HG03460 (cell line): Measurements from ENCODE around the gene DYNLT2.

Source experiments
- ATAC-seq: cut with Tn5 transposase; IDR thresholded peaks from one replicate; pipeline ENCODE4 v1.9.1; 2021; ENCODE audit not compliant: unreplicated experiment

DYNLT2 gene, protein sequence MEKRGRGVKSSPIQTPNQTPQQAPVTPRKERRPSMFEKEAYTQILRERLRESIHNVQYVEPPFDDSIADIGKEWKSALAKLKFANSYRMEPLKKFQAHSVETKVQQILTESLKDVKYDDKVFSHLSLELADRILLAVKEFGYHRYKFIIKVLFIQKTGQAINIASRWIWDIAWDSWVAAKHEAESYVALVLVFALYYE

DNA sequence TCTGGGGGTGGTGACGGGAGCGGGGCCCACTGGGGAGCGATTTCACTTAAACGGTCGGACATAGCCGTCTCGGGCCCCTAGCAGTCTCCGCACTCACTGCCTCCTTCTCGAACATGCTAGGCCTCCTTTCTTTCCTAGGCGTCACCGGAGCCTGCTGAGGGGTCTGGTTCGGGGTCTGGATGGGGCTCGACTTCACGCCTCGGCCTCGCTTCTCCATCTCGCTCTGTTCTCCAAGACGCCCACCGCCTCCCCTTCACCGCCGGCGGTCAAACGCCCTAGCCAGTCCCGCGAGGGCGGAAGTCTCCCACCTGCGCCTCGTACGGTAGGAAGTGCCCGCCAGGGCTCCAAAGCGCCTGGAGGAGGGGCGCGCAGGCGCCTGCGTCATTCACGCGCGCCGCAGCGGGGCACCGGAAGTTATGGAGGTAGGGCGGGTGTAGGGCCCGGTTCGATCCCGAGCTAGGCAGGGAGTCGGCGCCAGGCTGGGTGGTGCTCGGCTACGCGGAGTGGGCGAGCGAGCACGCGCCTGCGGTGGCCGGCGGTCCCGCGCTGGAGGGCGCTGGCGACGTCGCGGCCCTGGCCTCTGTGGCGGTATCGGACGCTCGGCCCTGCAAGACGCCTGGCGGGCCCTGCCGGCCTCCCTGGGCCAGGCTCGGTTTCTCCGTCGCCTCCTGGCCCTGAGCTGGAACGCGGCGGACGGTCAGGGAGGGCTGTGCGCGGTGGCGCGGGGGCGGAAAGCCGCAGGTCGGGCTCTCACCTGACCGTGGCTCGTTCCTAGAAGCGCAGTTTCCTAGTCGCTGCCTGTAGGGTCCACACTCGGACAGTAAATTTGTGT is at the start of gene DYNLT2, which contains the start of gene ERMARD:
Gene DYNLT2 (minus strand): TSS at position 331 of the 832 bp plus-strand sequence. CDS start 114 bp downstream, at position 217.
Gene ERMARD (plus strand): TSS at position 381 of the 832 bp plus-strand sequence. CDS start 36 bp downstream, at position 417.
- ATAC-seq: peak; percentile 94

DNA sequence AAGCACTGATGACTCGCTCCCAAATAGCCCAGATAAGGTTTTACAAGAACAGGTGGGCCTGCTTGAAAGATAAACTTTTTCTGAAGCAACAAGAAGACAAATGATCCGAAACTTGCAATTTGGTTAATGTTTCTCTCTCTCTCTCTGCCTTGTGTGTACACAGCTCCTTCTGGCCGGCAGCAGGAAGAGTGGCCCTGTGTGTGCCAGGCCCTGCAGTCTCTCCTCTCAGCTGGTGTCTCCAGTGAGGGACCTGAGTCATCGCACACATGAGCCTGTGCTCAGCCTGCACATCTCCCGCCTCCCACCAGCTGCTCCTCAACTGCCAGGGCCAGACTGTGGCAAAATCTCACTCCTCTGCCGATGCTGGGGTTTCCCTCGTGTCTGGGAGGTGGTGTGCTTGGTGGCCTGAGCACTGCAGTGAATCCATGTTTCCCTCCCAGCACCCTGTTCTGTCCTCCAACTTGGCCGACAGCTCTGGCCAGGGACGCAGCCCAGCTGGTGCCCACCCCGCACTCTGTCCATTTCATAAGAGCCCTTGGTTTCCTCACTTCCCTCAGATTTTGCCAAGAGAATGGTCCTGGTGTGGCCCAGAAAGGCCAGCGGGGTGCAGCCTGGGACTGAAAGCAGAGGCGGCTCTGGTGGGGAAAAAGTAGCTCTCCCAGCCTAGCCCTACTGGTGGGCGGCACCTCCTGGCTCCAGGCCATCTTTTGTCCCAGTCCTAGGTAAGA is 49.5 kb upstream of the DYNLT2 start:
- no peak for ATAC-seq

DNA sequence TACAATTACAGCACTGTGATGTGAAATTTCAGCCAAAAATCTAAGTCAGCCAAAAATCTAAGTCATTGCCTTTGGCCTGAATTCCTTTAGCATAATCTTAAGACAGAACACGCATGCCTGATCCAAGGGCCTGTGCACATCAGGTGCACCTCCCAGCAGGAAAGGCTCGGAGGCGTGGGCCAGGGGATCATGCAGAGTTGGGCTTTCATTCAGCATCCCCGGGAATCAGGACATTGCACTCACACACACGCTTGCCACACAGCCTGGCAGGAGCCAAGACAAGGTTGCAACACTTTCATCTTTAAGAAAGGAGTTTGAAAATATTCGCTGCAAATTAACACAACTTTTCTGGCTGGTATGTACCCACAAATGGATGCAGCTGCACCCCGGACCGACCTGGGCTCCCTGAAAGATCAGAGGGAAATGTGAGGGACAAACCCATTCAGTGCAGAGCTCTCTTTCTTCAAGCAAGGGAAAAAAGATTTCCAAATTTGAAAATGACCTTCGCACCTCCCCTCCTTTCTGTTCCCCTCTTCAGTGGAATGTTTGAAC is 48.8 kb upstream of the DYNLT2 start:
- ATAC-seq: no peak

DNA sequence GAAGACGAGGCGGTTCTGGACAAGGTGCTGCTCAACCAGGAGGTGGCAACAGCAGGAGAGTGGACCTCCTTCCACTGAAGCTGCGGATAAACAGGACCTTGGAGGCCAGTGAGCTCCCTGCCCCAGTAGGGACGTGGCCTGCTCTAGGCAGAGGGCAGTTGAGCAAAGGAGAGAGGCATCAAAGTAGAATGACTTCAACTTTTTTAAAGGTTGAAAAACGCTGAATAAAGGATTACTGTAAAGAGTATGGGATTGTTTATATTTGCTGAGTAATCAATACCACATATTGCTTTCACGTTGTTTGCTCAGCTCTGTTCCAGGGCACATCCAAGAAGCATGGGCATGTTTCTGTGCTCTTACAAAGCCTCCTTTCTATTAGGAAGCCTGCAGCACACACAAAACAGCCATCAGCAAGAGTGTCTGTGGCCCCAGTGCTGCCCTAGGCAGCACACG is 48.1 kb upstream of the DYNLT2 start:
- no peak for ATAC-seq

DNA sequence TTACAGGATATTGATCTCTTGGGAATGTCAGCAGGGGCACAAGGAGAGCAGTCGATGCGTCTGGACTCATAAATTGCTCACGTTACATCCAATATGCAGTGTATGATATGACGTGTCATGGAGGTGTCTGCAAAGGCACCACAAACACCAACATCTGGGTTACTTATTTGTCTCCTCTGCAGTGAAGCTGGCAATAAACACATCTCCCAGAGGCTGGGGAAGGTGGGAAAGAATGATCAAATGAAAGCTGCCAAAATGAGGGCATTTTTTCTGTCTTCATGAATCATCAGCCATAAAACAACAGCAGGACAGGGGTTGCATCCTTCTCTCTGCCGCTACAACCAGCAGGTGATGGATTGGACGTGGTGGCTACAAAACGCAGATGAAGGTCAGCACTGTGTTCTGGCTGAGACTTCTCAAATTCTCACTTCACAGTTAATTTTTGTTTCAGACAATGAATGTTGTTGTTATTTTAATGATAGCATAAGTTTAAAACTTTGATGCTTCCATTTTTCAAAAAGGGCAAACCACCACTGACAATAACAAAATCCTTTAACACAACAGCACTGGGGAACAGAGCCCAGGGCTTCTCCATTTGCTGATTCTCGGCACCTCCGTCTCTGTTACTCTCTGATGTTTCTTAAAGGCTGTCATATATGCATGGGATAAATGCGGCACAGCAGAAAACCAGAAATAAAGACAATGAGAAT is 47.5 kb upstream of the DYNLT2 start:
- no peak for ATAC-seq

DNA sequence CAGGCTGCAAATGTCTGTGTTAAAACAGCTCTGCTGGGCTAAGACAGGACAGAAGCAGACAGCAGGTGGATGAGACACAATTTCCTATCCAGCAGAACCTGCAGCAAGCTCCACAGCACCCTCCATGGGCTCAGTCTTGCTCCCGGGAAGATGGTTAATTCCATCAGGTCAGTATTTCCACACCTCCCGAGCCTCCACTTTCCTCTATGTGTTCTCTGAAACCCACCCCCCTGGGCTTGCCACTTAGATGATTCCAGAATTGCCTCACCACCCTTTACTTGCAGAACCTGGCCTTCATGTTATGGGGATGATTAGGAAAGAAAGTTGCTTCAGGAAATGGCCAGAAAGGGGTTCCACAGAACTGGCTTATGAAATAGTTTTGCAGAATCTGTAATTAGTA is 43.8 kb upstream of the DYNLT2 start:
- ATAC-seq: no peak

DNA sequence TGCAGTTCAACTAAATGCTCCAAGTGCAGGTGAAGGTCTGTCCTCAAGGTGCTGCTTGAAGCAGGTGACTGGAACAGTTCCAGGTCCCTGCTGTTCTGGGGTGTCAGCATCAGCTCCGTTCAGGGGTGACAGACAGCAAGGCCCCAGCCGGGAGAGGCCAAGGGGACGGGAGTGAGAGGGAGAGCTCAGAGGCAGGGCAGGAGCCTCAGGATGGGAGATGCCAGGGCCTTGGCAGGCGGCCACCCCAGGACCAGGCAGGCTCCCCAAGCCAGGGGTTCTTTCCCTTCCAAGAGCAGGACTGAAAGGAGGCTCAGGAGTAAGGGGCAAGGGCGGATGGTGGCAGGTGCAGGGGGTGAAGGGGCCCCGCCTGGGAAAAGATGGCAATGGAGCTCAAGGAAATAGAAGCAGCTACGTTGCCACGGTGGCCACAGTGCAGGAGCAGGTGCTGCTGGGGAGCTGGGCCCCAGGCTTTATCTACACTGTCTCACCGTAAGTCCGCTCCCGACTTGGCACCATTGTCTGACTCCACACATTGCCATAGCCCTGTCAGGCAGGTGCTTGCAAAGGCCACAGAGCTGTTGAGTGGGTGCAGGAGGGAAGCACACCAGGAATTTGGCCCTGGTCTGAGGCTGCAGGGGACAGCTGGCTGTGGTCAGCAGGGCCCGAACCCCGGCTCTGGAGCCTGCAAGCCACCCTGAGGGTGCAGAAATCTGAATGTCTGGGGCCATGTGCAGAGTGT is 43.1 kb upstream of the DYNLT2 start:
- ATAC-seq: no peak

DNA sequence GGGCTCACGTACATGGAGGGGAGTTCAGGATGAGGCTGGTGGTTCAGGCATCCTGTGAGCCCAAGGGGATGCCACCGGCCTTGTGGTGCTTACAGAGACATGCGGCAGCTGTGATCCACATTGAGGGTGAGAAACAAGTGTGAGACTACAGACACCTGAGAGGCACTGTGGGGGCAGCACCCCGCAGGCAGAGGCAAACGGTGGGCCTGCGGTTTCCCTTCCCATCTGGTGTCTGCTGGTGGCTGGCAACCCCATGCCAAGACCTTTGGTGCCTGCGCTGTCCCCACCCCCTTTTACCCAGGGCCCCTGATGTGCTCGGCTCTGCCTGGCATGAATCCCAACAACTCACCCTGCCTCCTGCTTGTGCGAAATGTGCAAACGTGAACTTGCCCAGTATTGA is 42.0 kb upstream of the DYNLT2 start:
- no peak for ATAC-seq

DNA sequence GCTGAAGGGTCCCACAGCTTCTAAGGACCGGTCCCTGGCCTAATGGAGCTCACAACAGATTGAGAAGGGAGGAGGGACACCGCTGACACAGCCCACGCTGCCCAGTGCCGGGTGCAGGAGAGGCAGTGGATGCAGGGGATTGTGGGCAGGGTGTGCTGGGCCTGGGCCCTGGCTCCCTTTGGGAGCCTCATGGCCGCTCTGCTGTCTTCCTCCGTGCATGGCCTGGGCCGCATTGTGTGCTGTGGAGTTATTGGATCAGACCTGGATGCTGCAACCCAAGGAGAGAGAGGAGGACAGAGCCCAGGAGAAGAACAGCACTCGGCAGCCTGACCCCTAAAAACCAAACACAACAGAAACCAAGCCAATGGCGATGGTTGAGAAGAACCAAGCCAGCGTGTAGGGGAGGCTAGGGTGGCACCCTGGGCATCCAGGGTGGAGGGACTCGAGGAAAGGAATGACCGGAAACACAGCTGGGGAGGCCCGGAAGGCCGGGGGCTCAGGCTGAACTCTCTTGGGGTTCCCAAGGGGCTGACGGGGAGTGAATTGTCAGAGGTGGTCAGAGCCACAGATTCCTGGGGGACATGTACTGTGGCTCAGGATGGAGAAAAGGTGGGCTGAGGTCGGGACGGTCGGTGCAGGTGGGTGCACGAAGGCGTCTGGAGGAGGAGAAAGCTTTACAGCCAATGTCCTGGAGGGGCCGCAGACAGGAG is 41.1 kb upstream of the DYNLT2 start:
- ATAC-seq: no peak

DNA sequence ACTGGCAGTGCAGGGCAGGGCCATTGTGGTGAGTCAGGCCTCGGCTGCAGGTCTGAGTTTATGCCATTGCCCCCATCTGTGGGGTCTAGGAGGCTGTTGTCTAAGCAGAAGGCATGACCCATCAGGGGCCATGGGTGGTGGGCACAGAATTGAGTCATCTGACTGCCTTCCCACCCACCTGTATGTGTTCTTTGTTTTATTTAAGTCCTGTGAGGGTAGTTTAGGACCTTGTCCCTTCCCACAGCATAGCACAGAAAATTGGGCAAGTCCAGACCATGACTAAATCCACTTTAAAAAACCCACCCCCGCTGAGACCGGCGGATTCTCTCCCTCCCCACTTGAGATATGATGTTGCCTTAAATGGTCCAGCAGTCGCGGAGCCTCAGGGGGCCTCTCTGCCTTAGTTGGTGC is 40.4 kb upstream of the DYNLT2 start:
- no peak for ATAC-seq

DNA sequence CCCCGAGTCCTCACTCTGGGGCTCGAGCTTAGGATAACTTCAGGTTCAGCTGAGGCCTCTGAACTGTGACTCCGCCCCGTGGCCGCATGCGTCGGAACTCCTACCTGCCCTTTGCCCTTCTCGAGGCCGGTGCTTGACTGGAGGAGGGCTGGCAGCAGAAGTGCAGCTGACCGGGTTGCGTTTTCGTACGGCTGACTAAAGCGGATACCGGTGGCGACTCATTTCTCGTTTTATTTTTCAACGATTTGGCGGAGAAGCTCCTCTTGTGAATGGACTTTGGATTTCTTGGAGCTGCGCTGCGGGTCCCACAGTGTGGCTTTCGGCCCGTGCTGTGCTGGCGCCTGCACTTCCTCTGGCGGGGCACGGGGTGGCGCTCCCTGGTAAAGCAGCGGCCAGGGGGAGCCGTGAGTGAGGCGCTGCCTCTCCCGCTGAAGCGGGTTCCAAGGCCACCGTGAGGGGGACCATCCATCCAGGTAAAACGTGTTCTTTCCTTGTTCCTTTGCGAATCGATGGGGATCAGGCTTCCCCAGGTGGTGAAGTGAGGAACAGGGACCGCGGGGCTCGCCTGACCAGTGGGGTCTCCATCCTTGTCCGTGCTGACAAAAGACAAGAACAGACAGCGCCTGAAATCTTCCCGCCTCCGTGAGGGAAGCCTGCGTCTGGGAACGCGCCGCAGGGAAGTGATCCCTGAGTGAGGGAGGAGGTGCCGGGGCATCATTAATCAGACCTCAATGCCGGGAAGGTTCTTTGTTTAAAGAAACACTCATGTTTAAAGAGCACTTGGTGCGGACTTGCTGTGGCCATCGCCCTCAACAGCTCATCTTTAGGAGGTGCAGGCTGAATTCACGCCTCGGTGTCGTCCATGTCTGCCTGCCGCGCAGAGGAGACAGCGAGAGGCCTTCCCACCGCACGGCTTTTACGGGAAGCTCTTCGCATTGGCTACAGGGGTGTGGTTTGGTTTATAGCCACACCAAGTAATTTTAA is 38.9 kb upstream of the DYNLT2 start:
- peak; percentile 95 for ATAC-seq

DNA sequence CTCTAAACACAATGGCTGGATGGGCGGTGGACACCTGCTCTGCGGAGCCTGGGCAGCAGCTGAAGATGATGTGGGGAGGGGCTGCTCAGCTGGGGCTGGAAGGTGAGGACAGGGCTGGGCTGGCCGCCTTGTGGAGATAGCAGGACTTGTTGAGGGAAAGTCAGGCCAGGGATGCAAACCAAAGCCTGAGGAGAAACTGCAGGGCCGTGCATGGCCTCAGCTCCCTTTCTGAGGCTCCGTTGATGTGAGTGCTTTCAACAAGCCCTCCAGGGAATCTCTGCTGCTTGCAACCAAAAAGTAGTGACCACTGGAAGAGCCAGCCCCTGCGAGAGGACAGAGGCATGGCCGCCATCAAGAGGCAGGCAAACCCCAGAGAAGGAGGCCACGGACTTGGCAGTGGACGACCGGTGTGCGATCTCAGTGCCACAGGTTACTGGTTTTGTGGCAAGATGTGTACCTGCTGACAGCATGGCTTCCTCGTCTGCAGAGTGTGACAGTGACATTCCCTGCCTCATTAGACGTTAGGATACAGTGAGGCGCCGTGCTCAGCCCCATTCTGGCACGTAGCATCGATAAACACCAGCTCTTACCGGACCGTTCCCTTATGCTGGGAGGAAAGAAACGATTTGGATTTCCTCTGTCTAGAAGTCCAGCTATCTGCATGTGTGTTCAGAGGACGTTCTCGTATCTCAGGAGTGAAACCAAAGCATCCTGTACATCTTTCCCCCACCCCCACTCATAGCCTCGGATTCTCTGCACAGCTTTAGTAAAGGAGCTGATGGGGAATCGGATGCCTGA is 38.0 kb upstream of the DYNLT2 start:
- ATAC-seq: no peak

DNA sequence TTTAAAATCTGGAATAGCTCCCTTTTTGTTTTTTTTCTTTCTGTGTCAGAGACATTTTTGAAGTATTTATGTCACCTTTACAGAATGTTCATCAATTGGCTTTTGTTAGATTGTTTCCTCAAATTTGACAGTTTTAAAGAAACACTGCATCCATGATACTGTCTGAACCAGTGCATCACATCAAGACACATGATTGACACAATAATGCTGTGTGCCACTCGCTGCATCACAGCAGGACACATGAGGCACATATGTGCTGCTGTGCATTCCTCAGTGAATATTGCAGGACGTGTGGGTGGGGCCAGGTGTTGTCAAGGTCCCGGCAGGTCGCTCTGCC is 37.4 kb upstream of the DYNLT2 start:
- no peak for ATAC-seq

DNA sequence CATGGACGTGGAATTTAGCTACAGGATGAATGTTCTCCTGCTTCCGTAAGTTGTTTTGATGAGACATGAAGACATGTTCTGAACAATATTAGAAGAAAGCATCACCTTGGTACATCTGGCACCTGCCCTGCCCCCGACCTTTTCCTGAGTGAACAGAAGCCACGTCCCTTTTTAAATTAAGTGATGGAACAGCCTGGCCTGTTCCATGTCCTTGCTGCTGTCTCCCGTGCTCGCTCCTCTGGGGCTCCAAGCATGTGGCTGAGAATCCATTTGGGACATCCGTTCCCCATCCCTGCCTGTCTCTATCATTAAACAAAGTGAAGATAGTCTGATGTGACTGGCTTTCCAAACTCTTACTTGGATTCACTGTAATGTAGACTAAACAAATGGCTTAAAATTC is 36.4 kb upstream of the DYNLT2 start:
- ATAC-seq: no peak

DNA sequence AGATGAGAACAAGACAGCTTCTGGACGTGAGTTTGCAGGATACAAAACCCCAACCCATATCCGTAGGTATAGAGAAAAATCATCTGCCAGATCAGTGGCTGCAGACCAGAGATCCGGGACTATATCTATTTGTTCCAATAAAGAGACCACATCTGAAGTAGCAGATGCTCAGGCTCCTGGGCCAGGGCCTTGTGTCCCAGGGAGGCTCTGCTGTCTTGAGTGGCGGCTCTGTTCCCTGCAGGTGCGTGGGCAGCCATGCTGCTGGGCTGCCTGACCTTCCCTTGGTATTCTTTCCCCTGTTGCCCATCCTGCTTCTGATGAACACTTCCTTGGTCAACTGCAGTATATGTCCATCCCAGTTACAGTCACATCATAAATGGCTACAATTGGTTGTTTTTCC is 35.0 kb upstream of the DYNLT2 start:
- ATAC-seq: no peak

DNA sequence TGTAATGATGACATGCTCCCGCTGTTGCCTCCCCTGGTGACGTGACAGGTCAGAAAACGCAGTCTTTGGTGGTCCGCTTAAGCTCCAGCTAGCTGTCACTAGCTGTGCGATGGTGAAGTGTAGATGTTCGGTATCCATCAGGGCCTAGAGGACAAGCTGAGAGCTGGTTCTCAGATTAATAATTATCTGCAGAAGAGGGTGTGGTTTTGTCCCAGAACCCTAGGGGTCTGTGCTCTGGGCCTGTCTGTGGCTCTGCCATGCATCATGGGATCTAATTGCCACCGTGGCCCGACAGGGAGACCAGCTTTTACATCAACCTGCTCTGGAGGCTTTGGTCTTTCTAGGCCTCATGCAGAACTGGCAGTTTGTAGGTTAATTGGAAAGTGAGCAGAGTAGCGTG is 34.2 kb upstream of the DYNLT2 start:
- no peak for ATAC-seq

DNA sequence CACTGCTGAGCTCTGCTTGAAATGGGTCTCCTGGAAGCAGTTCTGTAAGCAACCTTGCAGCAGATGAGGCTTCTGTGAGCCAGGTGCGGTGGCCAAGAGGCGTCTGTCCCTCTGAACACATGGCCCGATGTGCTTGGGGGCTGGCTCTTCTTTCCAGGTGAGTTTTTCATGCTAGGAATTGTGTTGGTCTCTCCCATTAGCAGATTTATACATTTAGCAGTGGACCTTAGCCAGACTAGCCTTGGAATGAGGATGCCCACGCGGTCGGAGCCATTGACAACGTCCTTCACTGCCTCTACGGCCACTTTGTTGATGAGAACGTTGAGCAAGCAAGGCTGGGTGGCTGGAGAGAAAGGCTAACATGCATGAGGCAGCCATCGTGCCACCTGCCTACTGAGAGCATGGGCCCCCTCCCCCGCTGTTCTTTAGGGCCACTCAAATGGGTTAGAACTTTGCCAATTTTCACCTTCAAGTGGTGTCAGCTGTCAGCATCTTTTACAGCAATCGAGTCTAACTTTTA is 33.5 kb upstream of the DYNLT2 start:
- ATAC-seq: no peak
